Measurements from ENCODE around the gene ACAD10. TPM values are rescaled to one million over a fixed set of nuclear protein-coding genes. Genes with fewer than 3 reads are reported as not detected.
A peak's percentile ranks its signal among the peaks of the same experiment; 100 is the strongest.

Gene ACAD10
- total and polyA plus RNA-seq, 2 donors: 9.7 to 22.4 TPM

GRCh38 chr12:111754671-111755070 is 68.8 kb downstream of the ACAD10 start:
- H3K27me3 ChIP-seq (ENCODE audit: control insufficient read depth in 2 of 2, insufficient read depth in 1 of 2, low read length in 1 of 2): no peaks in the 10 kb centered on the region
- H3K36me3 ChIP-seq (ENCODE audit: control insufficient read depth in 2 of 2, insufficient read depth in 2 of 2, low read length in 1 of 2): peaks cover 14 to 40% of the 10 kb centered on the region in 2 donors
- 96% methylated on average over 8 of the region's 8 CpGs for WGBS
- H3K4me3 ChIP-seq (ENCODE audit: low read length in 2 of 2): no peak overlapping the region
- no peaks in the 10 kb centered on the region for H3K9me3 ChIP-seq (ENCODE audit: control insufficient read depth in 2 of 2, insufficient read depth in 1 of 2, low read length in 1 of 2)
- DNase-seq (ENCODE audit: low read depth in 6 of 9, low spot score in 9 of 9): no peak
- H3K27ac ChIP-seq (ENCODE audit: low read depth in 1 of 2, low read length in 1 of 2): no peak overlapping the region
- peaks cover 10 to 23% of the 10 kb centered on the region in 2 donors for H3K4me1 ChIP-seq (ENCODE audit: control insufficient read depth in 2 of 2, insufficient read depth in 2 of 2, low read length in 2 of 2)

- H3K4me1 ChIP-seq (ENCODE audit: control insufficient read depth in 2 of 2, insufficient read depth in 2 of 2, low read length in 2 of 2): peaks cover 10 to 26% of the 10 kb centered on the region in 2 donors
- WGBS: 98% methylated on average over 15 of the region's 15 CpGs
- H3K27ac ChIP-seq (ENCODE audit: low read depth in 1 of 2, low read length in 1 of 2): no peak overlapping the region
- no peaks in the 10 kb centered on the region for H3K9me3 ChIP-seq (ENCODE audit: control insufficient read depth in 2 of 2, insufficient read depth in 1 of 2, low read length in 1 of 2)
- no peak overlapping the region for H3K4me3 ChIP-seq (ENCODE audit: low read length in 2 of 2)
- H3K27me3 ChIP-seq (ENCODE audit: control insufficient read depth in 2 of 2, insufficient read depth in 1 of 2, low read length in 1 of 2): no peaks in the 10 kb centered on the region
- H3K36me3 ChIP-seq (ENCODE audit: control insufficient read depth in 2 of 2, insufficient read depth in 2 of 2, low read length in 1 of 2): peaks cover 6 to 32% of the 10 kb centered on the region in 2 donors
- DNase-seq (ENCODE audit: low read depth in 6 of 9, low spot score in 9 of 9): no peak
Measured at GRCh38 chr12:111756196-111756595, 70.3 kb downstream of the ACAD10 start.

GRCh38 chr12:111756681-111757080 is 70.8 kb downstream of the ACAD10 start:
- no peak overlapping the region for H3K27ac ChIP-seq (ENCODE audit: low read depth in 1 of 2, low read length in 1 of 2)
- peaks cover 10 to 26% of the 10 kb centered on the region in 2 donors for H3K4me1 ChIP-seq (ENCODE audit: control insufficient read depth in 2 of 2, insufficient read depth in 2 of 2, low read length in 2 of 2)
- 92% methylated on average over 7 of the region's 7 CpGs for WGBS
- DNase-seq (ENCODE audit: low read depth in 6 of 9, low spot score in 9 of 9): no peak
- no peak overlapping the region for H3K4me3 ChIP-seq (ENCODE audit: low read length in 2 of 2)
- H3K27me3 ChIP-seq (ENCODE audit: control insufficient read depth in 2 of 2, insufficient read depth in 1 of 2, low read length in 1 of 2): no peaks in the 10 kb centered on the region
- peaks cover 6 to 29% of the 10 kb centered on the region in 2 donors for H3K36me3 ChIP-seq (ENCODE audit: control insufficient read depth in 2 of 2, insufficient read depth in 2 of 2, low read length in 1 of 2)
- no peaks in the 10 kb centered on the region for H3K9me3 ChIP-seq (ENCODE audit: control insufficient read depth in 2 of 2, insufficient read depth in 1 of 2, low read length in 1 of 2)

GRCh38 chr12:111757361-111758119 is 71.7 kb downstream of the ACAD10 start:
- Histone ChIP-seq H3K27ac (ENCODE audit: low read depth in 1 of 2, low read length in 1 of 2) (peak overlapping the region in 1 of 2 donors; percentile 53), H3K4me3 (ENCODE audit: low read length in 2 of 2) (no peak overlapping the region), H3K27me3 (ENCODE audit: control insufficient read depth in 2 of 2, insufficient read depth in 1 of 2, low read length in 1 of 2) (no peaks in the 10 kb centered on the region), H3K4me1 (ENCODE audit: control insufficient read depth in 2 of 2, insufficient read depth in 2 of 2, low read length in 2 of 2) (peaks cover 10 to 26% of the 10 kb centered on the region in 2 donors), H3K9me3 (ENCODE audit: control insufficient read depth in 2 of 2, insufficient read depth in 1 of 2, low read length in 1 of 2) (no peaks in the 10 kb centered on the region), H3K36me3 (ENCODE audit: control insufficient read depth in 2 of 2, insufficient read depth in 2 of 2, low read length in 1 of 2) (peaks cover 6 to 29% of the 10 kb centered on the region in 2 donors)
- DNase-seq (ENCODE audit: low read depth in 6 of 9, low spot score in 9 of 9): peak in 2 of 9 donors; percentile 23 to 53
- WGBS: 25% methylated on average over 15 of the region's 15 CpGs

DNA sequence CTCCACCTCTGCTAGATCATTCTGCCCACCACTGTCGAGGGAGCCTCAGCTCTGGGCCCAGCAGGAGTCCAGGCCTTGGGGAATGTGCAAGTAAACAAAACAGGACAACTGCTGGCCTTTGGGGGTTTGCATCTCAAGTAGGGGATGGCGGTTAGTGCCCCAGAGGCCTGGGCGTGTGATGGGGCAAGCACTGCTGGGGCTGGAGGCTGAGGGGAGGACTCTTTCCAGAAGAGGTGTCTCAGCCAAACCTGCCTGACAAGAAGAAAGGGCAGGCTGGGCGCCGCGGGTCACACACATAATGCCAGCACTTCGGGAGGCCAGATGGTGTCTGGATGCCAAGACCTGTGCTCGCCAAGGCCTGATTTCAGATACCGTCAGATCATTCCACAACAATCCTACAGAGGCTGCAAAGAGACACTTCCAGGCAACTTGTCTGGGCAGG is 72.3 kb downstream of the ACAD10 start:
- peak overlapping the region in 1 of 2 donors; percentile 31 for H3K27ac ChIP-seq (ENCODE audit: low read depth in 1 of 2, low read length in 1 of 2)
- no peaks in the 10 kb centered on the region for H3K27me3 ChIP-seq (ENCODE audit: control insufficient read depth in 2 of 2, insufficient read depth in 1 of 2, low read length in 1 of 2)
- H3K36me3 ChIP-seq (ENCODE audit: control insufficient read depth in 2 of 2, insufficient read depth in 2 of 2, low read length in 1 of 2): peaks cover 6 to 27% of the 10 kb centered on the region in 2 donors
- 71% methylated on average over 9 of the region's 9 CpGs for WGBS
- no peak for DNase-seq (ENCODE audit: low read depth in 6 of 9, low spot score in 9 of 9)
- no peak overlapping the region for H3K4me3 ChIP-seq (ENCODE audit: low read length in 2 of 2)
- H3K9me3 ChIP-seq (ENCODE audit: control insufficient read depth in 2 of 2, insufficient read depth in 1 of 2, low read length in 1 of 2): no peaks in the 10 kb centered on the region
- peaks cover 10 to 26% of the 10 kb centered on the region in 2 donors for H3K4me1 ChIP-seq (ENCODE audit: control insufficient read depth in 2 of 2, insufficient read depth in 2 of 2, low read length in 2 of 2)

DNA sequence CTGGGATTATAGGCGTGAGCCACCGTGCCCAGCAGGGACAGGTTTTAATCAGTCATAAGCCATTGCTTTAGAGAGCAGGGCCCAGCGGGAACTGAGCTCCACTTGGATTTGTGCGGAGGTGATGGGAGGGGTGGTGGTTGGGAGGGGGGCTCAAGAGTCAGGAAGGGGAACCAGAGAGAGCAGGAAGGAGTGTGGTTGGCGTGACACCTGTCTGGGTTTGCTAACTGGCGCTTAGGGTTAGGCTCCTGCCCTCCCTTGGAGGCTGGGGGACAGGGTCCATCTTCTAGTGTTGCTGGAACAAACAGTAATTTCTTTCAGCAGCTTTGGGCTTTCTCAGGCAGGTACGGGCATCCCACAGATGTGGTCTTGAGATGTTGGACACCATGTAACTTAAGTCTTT is 73.4 kb downstream of the ACAD10 start:
- no peak overlapping the region for H3K4me3 ChIP-seq (ENCODE audit: low read length in 2 of 2)
- WGBS: 27% methylated on average over 7 of the region's 7 CpGs
- peaks cover 10 to 26% of the 10 kb centered on the region in 2 donors for H3K4me1 ChIP-seq (ENCODE audit: control insufficient read depth in 2 of 2, insufficient read depth in 2 of 2, low read length in 2 of 2)
- no peaks in the 10 kb centered on the region for H3K9me3 ChIP-seq (ENCODE audit: control insufficient read depth in 2 of 2, insufficient read depth in 1 of 2, low read length in 1 of 2)
- H3K27me3 ChIP-seq (ENCODE audit: control insufficient read depth in 2 of 2, insufficient read depth in 1 of 2, low read length in 1 of 2): no peaks in the 10 kb centered on the region
- peak in 1 of 9 donors; percentile 23 for DNase-seq (ENCODE audit: low read depth in 6 of 9, low spot score in 9 of 9)
- no peak overlapping the region for H3K27ac ChIP-seq (ENCODE audit: low read depth in 1 of 2, low read length in 1 of 2)
- peaks cover 0 to 19% of the 10 kb centered on the region in 2 donors for H3K36me3 ChIP-seq (ENCODE audit: control insufficient read depth in 2 of 2, insufficient read depth in 2 of 2, low read length in 1 of 2)

DNA sequence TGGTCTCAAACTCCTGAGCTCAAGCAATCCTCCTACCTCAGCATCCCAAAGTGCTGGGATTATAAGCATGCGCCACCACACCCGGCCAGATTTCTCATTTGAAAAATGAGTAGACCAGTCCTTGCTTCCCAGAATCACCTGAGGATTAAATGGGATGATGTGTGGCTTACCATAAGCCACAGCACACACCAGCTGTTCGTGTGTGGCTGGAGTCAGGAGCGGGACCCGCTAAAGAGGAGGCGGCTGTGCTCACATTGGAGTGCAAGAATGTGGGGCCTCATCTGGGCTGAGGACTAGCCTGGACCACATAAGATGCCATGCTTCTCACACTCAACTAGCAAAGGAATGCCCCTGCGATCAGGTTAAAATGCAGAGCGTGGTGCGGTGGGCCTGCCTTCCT is 74.1 kb downstream of the ACAD10 start:
- no peak for DNase-seq (ENCODE audit: low read depth in 6 of 9, low spot score in 9 of 9)
- Histone ChIP-seq H3K27me3 (ENCODE audit: control insufficient read depth in 2 of 2, insufficient read depth in 1 of 2, low read length in 1 of 2) (no peaks in the 10 kb centered on the region), H3K4me1 (ENCODE audit: control insufficient read depth in 2 of 2, insufficient read depth in 2 of 2, low read length in 2 of 2) (peaks cover 10 to 26% of the 10 kb centered on the region in 2 donors), H3K4me3 (ENCODE audit: low read length in 2 of 2) (no peak overlapping the region), H3K9me3 (ENCODE audit: control insufficient read depth in 2 of 2, insufficient read depth in 1 of 2, low read length in 1 of 2) (no peaks in the 10 kb centered on the region), H3K27ac (ENCODE audit: low read depth in 1 of 2, low read length in 1 of 2) (no peak overlapping the region), H3K36me3 (ENCODE audit: control insufficient read depth in 2 of 2, insufficient read depth in 2 of 2, low read length in 1 of 2) (peaks cover 0 to 15% of the 10 kb centered on the region in 2 donors)
- WGBS: 72% methylated on average over 9 of the region's 9 CpGs

GRCh38 chr12:111761099-111761498 is 75.2 kb downstream of the ACAD10 start:
- Histone ChIP-seq H3K4me1 (ENCODE audit: control insufficient read depth in 2 of 2, insufficient read depth in 2 of 2, low read length in 2 of 2) (peaks cover 10 to 27% of the 10 kb centered on the region in 2 donors), H3K4me3 (ENCODE audit: low read length in 2 of 2) (no peak overlapping the region), H3K27me3 (ENCODE audit: control insufficient read depth in 2 of 2, insufficient read depth in 1 of 2, low read length in 1 of 2) (peaks cover 0 to 3% of the 10 kb centered on the region in 2 donors), H3K9me3 (ENCODE audit: control insufficient read depth in 2 of 2, insufficient read depth in 1 of 2, low read length in 1 of 2) (no peaks in the 10 kb centered on the region), H3K27ac (ENCODE audit: low read depth in 1 of 2, low read length in 1 of 2) (no peak overlapping the region), H3K36me3 (ENCODE audit: control insufficient read depth in 2 of 2, insufficient read depth in 2 of 2, low read length in 1 of 2) (peaks cover 0 to 5% of the 10 kb centered on the region in 2 donors)
- 92% methylated on average over 5 of the region's 5 CpGs for WGBS
- DNase-seq (ENCODE audit: low read depth in 6 of 9, low spot score in 9 of 9): no peak

GRCh38 chr12:111761706-111762105 is 75.9 kb downstream of the ACAD10 start:
- peaks cover 13 to 31% of the 10 kb centered on the region in 2 donors for H3K4me1 ChIP-seq (ENCODE audit: control insufficient read depth in 2 of 2, insufficient read depth in 2 of 2, low read length in 2 of 2)
- peaks cover 0 to 9% of the 10 kb centered on the region in 2 donors for H3K27me3 ChIP-seq (ENCODE audit: control insufficient read depth in 2 of 2, insufficient read depth in 1 of 2, low read length in 1 of 2)
- no peaks in the 10 kb centered on the region for H3K36me3 ChIP-seq (ENCODE audit: control insufficient read depth in 2 of 2, insufficient read depth in 2 of 2, low read length in 1 of 2)
- no peak for DNase-seq (ENCODE audit: low read depth in 6 of 9, low spot score in 9 of 9)
- H3K9me3 ChIP-seq (ENCODE audit: control insufficient read depth in 2 of 2, insufficient read depth in 1 of 2, low read length in 1 of 2): no peaks in the 10 kb centered on the region
- H3K4me3 ChIP-seq (ENCODE audit: low read length in 2 of 2): no peak overlapping the region
- 25% methylated on average over 3 of the region's 3 CpGs for WGBS
- H3K27ac ChIP-seq (ENCODE audit: low read depth in 1 of 2, low read length in 1 of 2): no peak overlapping the region

All from thymus (tissue), 11 donors.